B cell (primary cell): ENCODE data around the gene SPECC1. TPM values are rescaled to one million over a fixed set of nuclear protein-coding genes. Genes with fewer than 3 reads are reported as not detected.

ENCODE experiments used
- ATAC-seq: fragments of 200-7000 bp; cut with Tn5 transposase; one replicate; pipeline ENCODE4 v1.10.0; 2021; ENCODE audit warnings: low read depth, mild to moderate bottlenecking, moderate number of reproducible peaks, moderate library complexity
- CTCF ChIA-PET: fragments of 350-600 bp; sonication (Branson Sonifier 250); formaldehyde crosslinking; loops from one replicate; lab custom pipeline; 2021; ENCODE audit warnings: antibody characterized with exemption, inconsistent platforms; lab: Charles Lee
- POLR2A ChIA-PET: fragments of 350-600 bp; sonication (Branson Sonifier 250); formaldehyde crosslinking; loops from one replicate; lab custom pipeline; 2021; ENCODE audit warnings: antibody characterized with exemption; lab: Charles Lee
- DNase-seq: peaks from one replicate; pipeline ENCODE4 v3.0.0; 2013
- H2AFZ ChIP-seq: 2 replicates; pipeline ENCODE4 v1.6.1; 2012; ENCODE audit warnings: mild to moderate bottlenecking, low read depth, low read length; ENCODE audit not compliant: insufficient read depth, poor library complexity, severe bottlenecking
- H3K27ac ChIP-seq, 2 donors: 1 replicate in 1 of 2; 2 replicates in 1 of 2; pipeline ENCODE4 v1.5.1; 2012 to 2013; ENCODE audit warnings: low read length in 2 of 2, mild to moderate bottlenecking in 2 of 2, moderate library complexity in 1 of 2
- H3K27me3 ChIP-seq, 4 experiments: fragments of 200-600 bp in 1 of 4; sonication (generic) in 1 of 4; replicated peaks in 1 of 4; 1 replicate in 2 of 4; 2 replicates in 2 of 4; pipeline versions ENCODE4 v1.6.1 to v1.7.0; 2013 to 2016; ENCODE audit warnings: low read length in 3 of 4, mild to moderate bottlenecking in 2 of 4, mixed read lengths in 1 of 4, moderate library complexity in 1 of 4; ENCODE audit not compliant: insufficient read depth in 4 of 4, control insufficient read depth in 3 of 4; ENCODE audit errors: control extremely low read depth in 1 of 4
- H3K36me3 ChIP-seq, 2 experiments: replicated peaks in 1 of 2; 1 replicate in 1 of 2; 2 replicates in 1 of 2; pipeline versions ENCODE4 v1.6.1 to v1.7.1; 2013; ENCODE audit warnings: low read length in 1 of 2; ENCODE audit not compliant: insufficient read depth in 2 of 2, control insufficient read depth in 1 of 2; ENCODE audit errors: control extremely low read depth in 1 of 2, extremely low read depth in 1 of 2
- H3K4me1 ChIP-seq, 2 donors: fragments of 200-600 bp in 1 of 2; sonication (generic) in 1 of 2; 1 replicate in 1 of 2; 2 replicates in 1 of 2; pipeline versions ENCODE4 v1.5.1 to v1.6.1; 2013 to 2017; ENCODE audit warnings: low read length in 2 of 2; ENCODE audit not compliant: control insufficient read depth in 2 of 2, insufficient read depth in 2 of 2
- H3K4me2 ChIP-seq: replicated peaks from 2 replicates; pipeline ENCODE3; 2012; ENCODE audit warnings: mild to moderate bottlenecking, low read depth, low read length; ENCODE audit not compliant: poor library complexity, severe bottlenecking
- H3K4me3 ChIP-seq, 5 experiments: fragments of 200-600 bp in 1 of 5; sonication (generic) in 1 of 5; 1 replicate in 3 of 5; 2 replicates in 2 of 5; pipeline versions ENCODE4 v1.5.1 to v1.7.0; 2011 to 2016; ENCODE audit warnings: low read length in 4 of 5, mild to moderate bottlenecking in 4 of 5, low read depth in 2 of 5, control low read depth in 1 of 5, moderate library complexity in 1 of 5; ENCODE audit not compliant: insufficient read depth in 1 of 5; ENCODE audit errors: control extremely low read depth in 1 of 5, extremely low read depth in 1 of 5
- H3K79me2 ChIP-seq: fragments of 200-600 bp; sonication (generic); one replicate; pipeline ENCODE4 v1.6.0; 2016; ENCODE audit warnings: low read length; ENCODE audit not compliant: control insufficient read depth, insufficient read depth
- H3K9ac ChIP-seq: fragments of 200-600 bp; sonication (generic); 2 replicates; pipeline ENCODE4 v1.6.1; 2017; ENCODE audit warnings: mild to moderate bottlenecking, low read length, moderate library complexity
- H3K9me3 ChIP-seq, 3 donors: one replicate each; pipeline versions ENCODE4 v1.6.1 to v1.7.1; 2013; ENCODE audit warnings: low read length in 2 of 3; ENCODE audit not compliant: control insufficient read depth in 2 of 3, insufficient read depth in 1 of 3; ENCODE audit errors: control extremely low read depth in 1 of 3
- H4K20me1 ChIP-seq: 2 replicates; pipeline ENCODE4 v1.6.0; 2012; ENCODE audit warnings: mild to moderate bottlenecking, low read length; ENCODE audit not compliant: insufficient read depth, control insufficient read depth, poor library complexity, severe bottlenecking
- H3K27ac Mint-ChIP-seq: one replicate; pipeline ENCODE4 v1.8.0; 2021; ENCODE audit warnings: mixed read lengths
- H3K27me3 Mint-ChIP-seq: one replicate; pipeline ENCODE4 v1.8.0; 2021; ENCODE audit warnings: mixed read lengths
- H3K4me1 Mint-ChIP-seq: one replicate; pipeline ENCODE4 v1.8.0; 2021; ENCODE audit warnings: mixed read lengths
- H3K4me3 Mint-ChIP-seq: one replicate; pipeline ENCODE4 v1.8.0; 2021; ENCODE audit warnings: mixed read lengths
- H3K9me3 Mint-ChIP-seq: one replicate; pipeline ENCODE4 v1.8.0; 2022; ENCODE audit warnings: mixed read lengths; ENCODE audit not compliant: insufficient read depth
- CTCF ChIP-seq: fragments of 200-600 bp; IDR thresholded peaks from one replicate; pipeline ENCODE4 v1.8.0; 2022; ENCODE audit warnings: antibody characterized with exemption, mild to moderate bottlenecking
- EZH2 ChIP-seq: IDR thresholded peaks from 2 replicates; pipeline ENCODE4 v1.6.1; 2012; ENCODE audit warnings: borderline replicate concordance, low read depth, mild to moderate bottlenecking, moderate library complexity, low read length; ENCODE audit not compliant: insufficient read depth, poor library complexity, severe bottlenecking
- WGBS: methylation state at CpG from one replicate; pipeline ENCODE4 v1.1.5; 2013; ENCODE audit warnings: missing lambda C conversion rate; ENCODE audit not compliant: insufficient coverage; 5-methylcytosine and 5-hydroxymethylcytosine counted together
- intact Hi-C: fragments of 100-400 bp; cut with micrococcal nuclease; formaldehyde crosslinking; loops from one replicate; pipeline ENCODE4 v1.10.0; 2022
- polyA plus RNA-seq: library from polyadenylated mRNA; depleted of rRNA; stranded (reverse); fragments of >200 nt; gene quantifications from 2 replicates; pipeline ENCODE4 v1.2.3, GENCODE V29; 2012
- total RNA-seq, 2 donors: library from RNA; stranded (reverse); fragments of 120-200 nt in 1 of 2; gene quantifications; 1 replicate in 1 of 2; 2 replicates in 1 of 2; pipeline versions ENCODE4 v1.2.3 to v1.2.4, GENCODE V29; 2013 to 2022

The SPECC1 gene
- total and polyA plus RNA-seq, 2 donors (not counting 1 experiment from before 2014, with no cell fraction given), result 4.6 to 7.4 TPM

- H3K27me3 ChIP-seq, result no peaks in the 10 kb centered on the region
- H3K9me3 ChIP-seq, result no peaks in the 10 kb centered on the region
- no peaks in the 10 kb centered on the region for H3K4me1 ChIP-seq
- no peak overlapping the region for H2AFZ ChIP-seq
- Mint-ChIP-seq H3K4me1 (no peaks in the 10 kb centered on the region), H3K9me3 (no peaks in the 10 kb centered on the region), H3K27ac (no peak overlapping the region), H3K4me3 (no peak overlapping the region), H3K27me3 (no peaks in the 10 kb centered on the region)
- H3K36me3 ChIP-seq, result no peaks in the 10 kb centered on the region
- DNase-seq, result no peak
- no peak overlapping the region for H3K27ac ChIP-seq
- CTCF ChIA-PET, result no interaction called here
- no peaks in the 10 kb centered on the region for H3K79me2 ChIP-seq
- H3K4me2 ChIP-seq, result no peak overlapping the region
- POLR2A ChIA-PET, result no interaction called here
- ATAC-seq, result no peak
- H4K20me1 ChIP-seq, result no peaks in the 10 kb centered on the region
- no peak overlapping the region for H3K9ac ChIP-seq
- no peak overlapping the region for H3K4me3 ChIP-seq
- no peak for TF ChIP-seq EZH2
- no peak for TF ChIP-seq CTCF
- intact Hi-C loops, result no loop called here
- WGBS, result 100% methylated on average over 5 of the region's 9 CpGs
Observed at GRCh38 chr17:20300436-20300934, 291.3 kb downstream of the SPECC1 start.

GRCh38 chr17:20302246-20302917, 293.2 kb downstream of the SPECC1 start:
- Histone ChIP-seq H3K27ac (no peak overlapping the region), H3K27me3 (no peaks in the 10 kb centered on the region), H3K4me1 (no peaks in the 10 kb centered on the region), H3K36me3 (no peaks in the 10 kb centered on the region), H3K9me3 (peaks cover 5 to 10% (median 6%) of the 10 kb centered on the region in 3 donors), H2AFZ (no peak overlapping the region), H3K9ac (no peak overlapping the region), H3K79me2 (no peaks in the 10 kb centered on the region), H3K4me2 (no peak overlapping the region), H4K20me1 (no peaks in the 10 kb centered on the region), H3K4me3 (no peak overlapping the region)
- intact Hi-C loops, result no loop called here
- DNase-seq (no peak), ATAC-seq (no peak)
- no peak for TF ChIP-seq EZH2
- no peak for TF ChIP-seq CTCF
- no peaks in the 10 kb centered on the region for H3K4me1 Mint-ChIP-seq
- peaks cover 9% of the 10 kb centered on the region for H3K9me3 Mint-ChIP-seq
- POLR2A ChIA-PET, result no interaction called here
- CTCF ChIA-PET, result interaction anchor here (0.9 kb wide), 1 partner anchor 16 kb away, joined by 3 read pairs; no protein-coding TSS in a partner anchor
- no peak overlapping the region for H3K27ac Mint-ChIP-seq
- WGBS, result 85% methylated on average over 5 of the region's 9 CpGs
- no peaks in the 10 kb centered on the region for H3K27me3 Mint-ChIP-seq
- H3K4me3 Mint-ChIP-seq, result no peak overlapping the region
